Measurements from ENCODE around the gene MTA3.

The MTA3 gene

DNA sequence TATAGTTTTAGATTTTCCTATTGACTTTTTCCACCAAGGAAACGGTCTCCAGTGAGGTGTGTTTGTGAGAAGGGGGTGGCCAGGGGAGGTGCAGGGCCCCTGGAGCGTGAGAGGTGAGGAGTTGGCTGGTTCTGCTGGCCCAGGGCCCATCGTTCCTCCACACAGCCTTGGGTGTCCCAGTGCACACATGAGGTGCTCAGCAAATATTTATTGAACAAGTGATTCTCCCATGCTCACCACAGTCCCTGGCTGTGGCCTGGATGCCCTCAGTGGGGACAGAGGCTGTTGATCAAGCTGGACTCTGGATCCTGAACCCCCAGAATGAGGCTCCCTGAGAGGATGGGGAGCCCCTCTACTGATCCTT, 219.0 kb downstream of the MTA3 start:
- DNase-seq (ENCODE audit: low read depth) = no peak

DNA sequence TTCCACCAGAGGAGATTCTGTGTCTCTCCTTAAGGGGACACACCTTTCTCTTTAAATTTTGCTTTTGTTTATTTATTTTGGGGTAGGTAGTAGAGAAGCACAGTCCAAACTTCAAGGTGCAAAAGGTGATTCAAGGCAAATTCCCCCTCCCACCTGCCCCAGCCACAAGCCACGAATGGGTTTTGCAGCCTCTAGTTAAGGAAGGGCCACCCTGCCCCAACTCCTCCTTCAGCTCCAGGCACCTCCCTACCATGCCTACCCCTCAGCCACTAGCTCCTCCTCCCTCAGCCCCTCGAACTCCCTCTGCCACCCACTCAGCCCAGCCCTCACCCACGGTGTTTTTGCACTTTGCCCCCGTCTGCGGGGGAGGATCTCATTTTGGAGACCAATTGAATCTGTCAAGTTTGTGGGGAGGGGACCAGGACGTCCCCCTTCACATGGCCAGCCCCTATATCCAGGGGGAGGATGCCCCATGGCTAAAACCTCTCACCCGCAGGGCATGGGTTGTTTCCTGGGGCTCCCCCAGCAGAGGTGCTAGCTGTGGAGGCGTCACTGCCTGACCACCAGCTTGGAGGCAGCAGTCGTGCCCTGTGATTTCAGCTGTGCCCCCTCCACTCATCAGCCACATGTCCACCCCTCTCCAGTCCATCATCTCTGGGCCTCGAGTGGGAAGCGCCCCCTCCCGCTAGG, 219.5 kb downstream of the MTA3 start:
- no peak for DNase-seq (ENCODE audit: low read depth)

GRCh38 chr2:42788478-42788793, 220.0 kb downstream of the MTA3 start:
- DNase-seq (ENCODE audit: low read depth) = no peak

GRCh38 chr2:42788882-42789281, 220.4 kb downstream of the MTA3 start:
- no peak for DNase-seq (ENCODE audit: low read depth)

DNA sequence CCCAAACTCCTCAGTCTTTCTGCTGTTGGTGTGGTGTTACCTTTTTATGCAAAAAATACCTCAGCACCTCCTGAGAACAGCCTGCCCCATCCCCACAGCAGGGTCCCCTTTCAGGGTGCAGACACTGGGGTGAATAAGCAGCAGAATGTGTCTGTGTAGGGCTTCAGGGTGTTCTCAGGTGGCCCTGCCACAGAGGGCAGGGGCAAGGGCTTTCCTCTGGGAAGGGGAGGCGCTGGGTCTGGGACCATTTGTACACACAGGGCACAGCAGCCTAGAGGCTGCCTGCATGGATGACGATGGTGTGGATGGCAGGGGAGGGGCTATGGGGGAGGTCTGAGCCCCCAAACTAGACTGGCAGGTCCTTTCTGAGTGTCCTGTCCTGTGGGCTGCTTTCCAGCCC, 221.3 kb downstream of the MTA3 start:
- DNase-seq (ENCODE audit: low read depth) = no peak

GRCh38 chr2:42791606-42792005, 223.2 kb downstream of the MTA3 start:
- DNase-seq (ENCODE audit: low read depth) = no peak

DNA sequence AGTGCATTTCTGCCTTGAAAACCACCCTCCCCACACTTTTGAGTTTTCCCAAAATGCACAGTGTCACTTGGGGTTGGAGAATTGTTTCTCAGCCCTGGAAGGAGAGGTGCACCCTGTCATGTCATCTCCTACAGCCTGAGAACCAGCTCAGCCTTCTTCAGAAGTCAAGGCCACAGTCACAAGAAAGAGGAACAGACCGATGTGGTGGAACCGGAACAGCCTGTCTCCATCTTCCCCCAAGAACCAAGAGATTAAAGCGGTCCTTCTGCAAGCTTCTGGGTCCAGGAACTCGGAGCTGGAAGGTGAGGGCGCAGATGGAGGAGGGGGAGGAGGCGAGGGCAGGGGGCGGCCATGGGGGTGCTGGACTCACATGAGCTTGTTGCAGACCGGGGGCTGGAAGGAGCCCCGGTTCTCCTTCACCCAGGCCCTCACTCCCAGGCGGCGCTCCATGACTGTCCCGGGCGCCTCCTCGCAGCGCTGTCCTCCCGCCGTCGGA, 223.7 kb downstream of the MTA3 start:
- no peak for DNase-seq (ENCODE audit: low read depth)

GRCh38 chr2:42792583-42793333, 224.3 kb downstream of the MTA3 start, which contains the start of gene HAAO:
TSS of gene HAAO (minus strand) at chr2:42792583. CDS start at chr2:42792536, 47 bp downstream.
- DNase-seq (ENCODE audit: low read depth) = no peak

DNA sequence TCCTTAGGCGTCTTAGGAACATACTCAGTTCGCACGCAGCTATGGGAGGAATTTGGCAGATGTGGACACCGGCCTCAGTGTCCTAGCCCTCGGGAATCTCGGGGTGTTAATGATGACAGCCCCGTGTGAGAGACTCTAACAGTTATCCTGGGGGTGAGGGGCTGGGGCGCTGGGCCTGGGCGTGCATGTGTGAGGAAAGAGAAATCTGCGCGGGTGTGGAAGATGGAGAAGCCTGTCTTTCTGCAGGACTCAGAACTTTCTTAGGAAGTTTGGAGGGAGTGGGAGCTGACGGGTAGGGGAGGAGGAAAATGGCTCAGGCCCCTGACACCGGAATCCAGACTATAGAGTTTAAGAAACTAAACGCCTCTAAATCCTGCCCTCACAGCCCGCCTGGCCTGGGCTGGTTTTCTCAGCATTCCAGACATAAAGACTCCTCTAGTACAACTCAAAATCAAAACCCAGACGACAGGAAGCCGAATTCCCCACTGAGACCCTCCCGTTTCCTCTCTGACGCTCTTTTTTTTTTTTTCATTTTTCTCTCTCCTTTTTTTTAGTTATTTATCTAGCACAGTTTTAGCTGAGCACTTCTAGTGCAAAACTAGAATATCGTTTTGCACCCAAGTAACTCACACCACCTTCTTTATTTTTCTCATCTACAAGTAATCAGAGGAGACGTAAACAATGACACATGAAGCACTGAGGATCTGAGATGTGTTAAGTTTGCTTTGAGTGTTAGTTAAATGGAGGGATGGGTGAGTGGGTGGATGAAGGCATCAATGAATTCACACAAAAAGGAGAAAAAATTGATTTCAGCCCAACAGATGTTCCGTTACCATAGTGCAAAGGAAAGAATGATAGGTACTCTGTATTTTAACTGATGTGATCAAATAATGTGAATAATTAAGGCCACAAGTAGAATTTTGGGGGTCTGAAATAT, 225.2 kb downstream of the MTA3 start:
- DNase-seq (ENCODE audit: low read depth) = no peak

GRCh38 chr2:42794271-42795046, 226.0 kb downstream of the MTA3 start:
- DNase-seq (ENCODE audit: low read depth) = no peak

GRCh38 chr2:42795275-42795674, 226.8 kb downstream of the MTA3 start:
- no peak for DNase-seq (ENCODE audit: low read depth)

DNA sequence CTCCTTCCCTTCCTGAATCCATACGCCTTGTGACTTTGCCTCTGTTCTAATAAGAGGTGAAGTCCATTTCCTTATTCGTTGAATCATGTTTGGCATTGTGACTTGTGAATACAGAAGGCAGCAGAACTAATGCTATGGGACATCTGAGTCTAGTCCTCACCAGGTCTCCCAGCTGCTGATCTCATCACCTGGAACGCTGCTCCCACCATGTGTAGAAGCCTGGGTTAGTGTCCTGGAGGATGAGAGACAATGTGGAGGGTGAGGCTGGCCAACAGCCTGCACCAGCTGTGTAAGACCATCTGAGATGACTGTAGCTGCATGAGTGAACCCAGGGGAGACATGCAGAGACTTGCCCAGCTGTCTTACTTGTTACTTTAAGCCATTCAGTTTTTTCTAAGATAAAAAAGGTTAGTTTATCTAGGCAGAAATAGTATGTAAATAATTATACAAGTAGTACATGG, 227.4 kb downstream of the MTA3 start:
- DNase-seq (ENCODE audit: low read depth) = no peak

- DNase-seq (ENCODE audit: low read depth) = no peak
Measured at GRCh38 chr2:42796427-42797248, 228.2 kb downstream of the MTA3 start.

DNA sequence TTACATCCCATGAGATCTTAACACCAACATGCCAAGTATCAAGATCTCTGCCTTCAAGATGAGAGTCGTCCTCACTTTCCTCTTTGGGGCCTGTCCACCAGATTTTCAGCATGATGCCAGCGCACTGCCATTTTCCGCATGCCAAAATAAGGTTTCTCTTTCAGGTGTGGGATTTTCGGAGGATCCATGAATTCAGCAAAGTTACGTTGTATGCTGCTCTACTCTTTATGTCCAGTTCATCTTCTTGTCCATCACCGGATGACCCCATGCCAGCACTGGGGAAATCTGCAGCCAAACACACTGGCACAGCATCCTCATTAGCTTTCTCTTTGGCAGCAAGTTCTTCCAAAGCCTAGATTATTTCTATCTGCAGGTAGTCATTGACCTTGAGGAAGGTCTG, 228.8 kb downstream of the MTA3 start:
- no peak for DNase-seq (ENCODE audit: low read depth)

- DNase-seq (ENCODE audit: low read depth) = no peak
Measured at GRCh38 chr2:42799881-42800280, 231.4 kb downstream of the MTA3 start.

DNA sequence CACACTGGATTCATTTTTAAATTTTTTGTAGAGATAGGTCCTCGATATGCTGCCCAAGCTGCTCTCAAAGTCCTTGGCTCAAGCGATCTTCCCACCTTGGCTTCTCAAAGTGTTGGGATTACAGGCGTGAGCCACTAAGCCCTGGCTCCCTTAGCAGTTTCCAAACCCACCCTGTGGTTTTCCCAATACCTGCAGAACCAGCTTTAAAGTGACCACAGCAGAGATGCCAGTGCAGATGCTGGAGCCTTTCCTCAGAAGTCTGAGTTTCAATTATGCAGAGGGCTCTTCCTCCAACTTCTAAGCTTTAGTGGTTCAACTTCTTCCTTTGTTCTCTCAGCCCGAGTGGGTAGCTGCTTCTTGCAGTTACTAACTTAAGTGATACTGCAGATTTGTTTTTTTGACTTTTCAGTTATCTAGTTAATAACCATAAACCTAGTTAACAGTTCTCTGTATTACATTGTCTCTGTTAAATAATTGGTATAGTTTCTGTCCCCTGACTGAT, 232.1 kb downstream of the MTA3 start:
- DNase-seq (ENCODE audit: low read depth) = no peak

DNA sequence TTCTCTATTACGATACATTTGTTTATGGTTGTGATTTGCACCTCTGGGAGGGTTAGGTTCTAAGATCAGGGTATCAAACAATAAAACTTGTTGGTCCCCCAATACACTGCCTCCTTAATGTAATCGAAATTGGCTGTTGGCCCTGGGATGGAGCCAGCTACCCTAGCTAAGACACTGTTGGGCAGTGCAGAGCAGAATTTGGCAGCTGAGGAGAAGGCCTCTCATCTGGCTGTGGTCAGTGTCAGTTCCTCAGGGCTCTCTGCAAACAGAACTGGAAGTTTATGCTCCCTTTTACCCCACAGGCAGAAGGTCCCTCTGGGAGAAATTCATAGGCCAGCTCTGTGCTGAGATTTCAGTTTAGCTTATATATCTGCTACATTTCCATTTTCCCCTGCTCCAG, 232.5 kb downstream of the MTA3 start:
- DNase-seq (ENCODE audit: low read depth) = no peak

GRCh38 chr2:42801381-42801780, 232.9 kb downstream of the MTA3 start:
- no peak for DNase-seq (ENCODE audit: low read depth)

- no peak for DNase-seq (ENCODE audit: low read depth)
Measured at GRCh38 chr2:42802150-42802549, 233.7 kb downstream of the MTA3 start.

GRCh38 chr2:42804338-42804737, 235.9 kb downstream of the MTA3 start:
- DNase-seq (ENCODE audit: low read depth) = no peak

DNA sequence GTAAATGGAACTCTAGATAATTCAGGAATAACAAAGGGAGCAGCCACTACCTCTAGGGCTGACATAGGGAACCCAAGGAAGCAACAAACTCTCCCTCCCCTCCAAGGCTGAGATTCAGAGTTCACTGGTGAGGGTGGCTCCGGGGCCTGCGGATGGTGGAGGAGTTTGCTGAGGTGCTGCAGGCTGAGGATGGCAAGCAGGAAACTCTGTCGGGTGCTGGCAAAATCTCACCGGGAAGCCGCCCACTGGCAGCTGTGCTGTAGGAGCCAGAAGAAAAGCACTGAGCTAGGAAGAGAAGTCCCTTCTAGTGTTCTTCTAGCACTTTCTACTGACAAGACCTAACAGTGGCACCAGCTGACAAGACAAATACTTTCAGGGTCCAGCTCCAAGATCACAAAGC, 236.5 kb downstream of the MTA3 start:
- no peak for DNase-seq (ENCODE audit: low read depth)
